Measurements from ENCODE around the gene SPTBN1.

The SPTBN1 gene

DNA sequence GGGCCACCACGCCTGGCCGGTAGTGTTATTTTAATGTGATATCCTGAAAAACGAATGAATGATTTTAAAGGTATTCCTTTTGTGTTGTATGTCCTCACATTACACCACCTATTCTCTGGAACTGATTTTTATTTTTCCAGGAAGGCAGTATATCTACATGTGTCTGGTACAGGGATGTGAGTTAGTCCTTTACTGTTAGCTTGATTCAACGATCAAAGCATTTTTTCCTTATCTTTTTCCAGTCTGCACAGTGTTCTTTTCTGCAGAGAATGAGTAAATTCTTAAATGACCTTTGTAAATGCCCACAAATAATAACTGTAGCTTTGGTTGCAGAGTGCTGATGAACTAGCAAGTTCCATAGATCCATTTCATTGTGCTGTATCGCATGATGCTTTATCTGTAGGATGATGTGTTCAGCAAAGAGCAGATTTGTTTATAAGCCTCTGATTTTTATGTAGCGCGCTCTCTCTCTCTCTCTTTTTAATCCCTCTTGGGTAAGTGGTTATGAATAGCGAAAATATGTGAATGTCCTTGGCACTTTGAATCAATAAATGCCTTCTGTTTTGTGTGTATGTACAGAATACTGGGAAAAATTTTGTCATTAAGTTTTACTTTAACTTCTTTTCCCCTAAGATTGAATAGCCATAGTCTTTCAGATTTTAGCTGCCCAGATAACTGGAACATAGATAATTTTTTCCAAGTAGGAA lies 184.9 kb downstream of the SPTBN1 start:
- TF ChIP-seq TAF1 (IDR thresholded peaks at IDR 0.05; ENCODE audit: low read depth) (no peak), CREB1 (IDR thresholded peaks at IDR 0.05; ENCODE audit: low read depth) (no peak), YY1 (IDR thresholded peaks at IDR 0.05; ENCODE audit: low read depth) (no peak), FOXM1 (IDR thresholded peaks at IDR 0.05; ENCODE audit: borderline replicate concordance, low read depth) (no peak), ZBTB7A (IDR thresholded peaks at IDR 0.05; ENCODE audit: low read depth) (no peak), MAX (IDR thresholded peaks at IDR 0.05) (no peak), EGR1 (IDR thresholded peaks at IDR 0.05) (no peak), RAD21 (IDR thresholded peaks at IDR 0.05; ENCODE audit: low read depth) (no peak), TEAD4 (IDR thresholded peaks at IDR 0.05) (no peak), EP300 (IDR thresholded peaks at IDR 0.05; ENCODE audit: borderline replicate concordance) (no peak), REST (IDR thresholded peaks at IDR 0.05; ENCODE audit: low read depth) (no peak), TCF12 (IDR thresholded peaks at IDR 0.05; ENCODE audit: low read depth) (no peak), CEBPB (IDR thresholded peaks at IDR 0.05) (no peak), USF1 (IDR thresholded peaks at IDR 0.05) (no peak), NFIC (IDR thresholded peaks at IDR 0.05) (no peak)

- TF ChIP-seq EP300 (IDR thresholded peaks at IDR 0.05; ENCODE audit: borderline replicate concordance) (no peak), CREB1 (IDR thresholded peaks at IDR 0.05; ENCODE audit: low read depth) (no peak), ZBTB7A (IDR thresholded peaks at IDR 0.05; ENCODE audit: low read depth) (no peak), EGR1 (IDR thresholded peaks at IDR 0.05) (no peak), TAF1 (IDR thresholded peaks at IDR 0.05; ENCODE audit: low read depth) (no peak), FOXM1 (IDR thresholded peaks at IDR 0.05; ENCODE audit: borderline replicate concordance, low read depth) (no peak), YY1 (IDR thresholded peaks at IDR 0.05; ENCODE audit: low read depth) (no peak), REST (IDR thresholded peaks at IDR 0.05; ENCODE audit: low read depth) (no peak)
Measured at GRCh38 chr2:54641988-54642387, 185.9 kb downstream of the SPTBN1 start.

DNA sequence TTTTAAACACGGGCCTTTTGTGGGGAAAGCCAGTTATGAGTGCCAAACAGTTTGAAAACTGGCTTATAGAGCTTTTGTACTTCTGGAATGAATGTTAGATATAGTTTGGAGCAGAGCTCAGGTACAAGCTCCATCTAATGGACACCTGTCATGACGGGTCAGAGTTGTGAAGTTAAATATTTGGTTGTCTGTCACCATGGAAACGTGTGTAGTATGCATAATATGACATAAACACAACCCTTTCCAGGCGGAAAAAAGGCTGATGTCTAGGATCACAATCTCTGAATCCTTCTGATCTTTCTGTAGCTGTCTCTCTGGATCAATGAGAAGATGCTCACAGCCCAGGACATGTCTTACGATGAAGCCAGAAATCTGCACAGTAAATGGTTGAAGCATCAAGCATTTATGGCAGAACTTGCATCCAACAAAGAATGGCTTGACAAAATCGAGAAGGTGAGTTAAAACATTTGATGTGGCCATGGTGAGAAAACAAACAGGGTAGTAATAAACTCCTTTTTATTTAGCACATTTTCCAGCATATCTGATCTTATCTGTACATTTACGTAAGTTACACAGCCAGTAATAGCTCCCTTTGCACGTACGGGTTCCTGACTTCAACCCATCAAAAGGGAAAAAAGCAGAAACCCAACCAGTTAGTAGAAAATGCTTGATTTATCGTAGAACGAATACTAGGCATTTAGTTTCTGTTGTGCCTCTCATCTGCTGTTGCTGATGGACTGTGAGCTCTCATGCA lies 186.7 kb downstream of the SPTBN1 start:
- TF ChIP-seq YY1 (IDR thresholded peaks at IDR 0.05; ENCODE audit: low read depth) = no peak
- no peak for TF ChIP-seq CREB1 (IDR thresholded peaks at IDR 0.05; ENCODE audit: low read depth)

DNA sequence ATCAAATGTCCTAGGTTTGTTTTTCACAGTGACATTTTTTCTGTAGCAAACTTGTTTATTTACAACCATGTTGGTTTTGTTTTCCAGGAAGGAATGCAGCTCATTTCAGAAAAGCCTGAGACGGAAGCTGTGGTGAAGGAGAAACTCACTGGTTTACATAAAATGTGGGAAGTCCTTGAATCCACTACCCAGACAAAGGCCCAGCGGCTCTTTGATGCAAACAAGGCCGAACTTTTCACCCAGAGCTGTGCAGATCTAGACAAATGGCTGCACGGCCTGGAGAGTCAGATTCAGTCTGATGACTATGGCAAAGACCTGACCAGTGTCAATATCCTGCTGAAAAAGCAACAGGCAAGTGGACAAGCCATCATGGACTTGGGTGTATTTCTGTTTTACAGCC lies 188.1 kb downstream of the SPTBN1 start:
- TF ChIP-seq EP300 (IDR thresholded peaks at IDR 0.05; ENCODE audit: borderline replicate concordance) = no peak

DNA sequence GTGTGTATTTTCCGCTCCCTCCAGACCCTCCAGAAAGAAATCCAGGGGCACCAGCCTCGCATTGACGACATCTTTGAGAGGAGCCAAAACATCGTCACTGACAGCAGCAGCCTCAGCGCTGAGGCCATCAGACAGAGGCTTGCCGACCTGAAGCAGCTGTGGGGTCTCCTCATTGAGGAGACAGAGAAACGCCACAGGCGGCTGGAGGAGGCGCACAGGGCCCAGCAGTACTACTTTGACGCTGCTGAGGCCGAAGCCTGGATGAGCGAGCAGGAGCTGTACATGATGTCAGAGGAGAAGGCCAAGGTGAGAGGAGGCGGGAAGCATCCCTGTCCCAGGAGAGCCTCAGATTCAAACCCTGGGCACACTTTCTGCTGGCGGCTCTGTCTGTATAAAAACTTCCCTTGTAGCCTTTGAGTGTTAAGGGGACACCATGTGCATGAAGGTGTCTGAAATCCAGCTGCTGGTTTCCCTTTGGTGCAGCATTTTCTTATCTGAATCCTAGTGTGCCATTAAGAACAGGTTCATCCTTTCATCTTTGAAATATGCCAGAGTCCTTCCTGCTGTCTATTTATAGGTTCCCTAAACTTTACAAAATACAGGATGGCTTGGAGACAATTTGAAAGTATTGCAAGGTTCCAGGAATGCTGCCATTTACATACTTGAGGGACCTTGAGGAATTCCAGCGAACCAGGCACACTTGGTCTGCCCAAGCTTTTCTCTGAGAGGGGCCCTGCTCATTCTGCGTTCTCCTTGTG lies 190.2 kb downstream of the SPTBN1 start:
- TF ChIP-seq CEBPB (IDR thresholded peaks at IDR 0.05) = no peak
- TF ChIP-seq TAF1 (IDR thresholded peaks at IDR 0.05; ENCODE audit: low read depth) = no peak
- no peak for TF ChIP-seq EGR1 (IDR thresholded peaks at IDR 0.05)

GRCh38 chr2:54648256-54648655 lies 192.1 kb downstream of the SPTBN1 start:
- TF ChIP-seq EGR1 (IDR thresholded peaks at IDR 0.05) (no peak), EP300 (IDR thresholded peaks at IDR 0.05; ENCODE audit: borderline replicate concordance) (no peak), YY1 (IDR thresholded peaks at IDR 0.05; ENCODE audit: low read depth) (no peak), TCF12 (IDR thresholded peaks at IDR 0.05; ENCODE audit: low read depth) (no peak), TEAD4 (IDR thresholded peaks at IDR 0.05) (no peak), CREB1 (IDR thresholded peaks at IDR 0.05; ENCODE audit: low read depth) (no peak), CEBPB (IDR thresholded peaks at IDR 0.05) (no peak), TAF1 (IDR thresholded peaks at IDR 0.05; ENCODE audit: low read depth) (no peak), ZBTB7A (IDR thresholded peaks at IDR 0.05; ENCODE audit: low read depth) (no peak), REST (IDR thresholded peaks at IDR 0.05; ENCODE audit: low read depth) (no peak), NFIC (IDR thresholded peaks at IDR 0.05) (no peak), RAD21 (IDR thresholded peaks at IDR 0.05; ENCODE audit: low read depth) (no peak), MAX (IDR thresholded peaks at IDR 0.05) (no peak), USF1 (IDR thresholded peaks at IDR 0.05) (no peak)
